Activated CD4-positive, alpha-beta T cell treated with anti-CD3 and anti-CD28 coated beads, Interleukin-2, amount 10 ng/mL, durations not matched to agents 24 days and 14 days (primary cell): ENCODE data around the gene AP1S3. TPM values are rescaled to one million over a fixed set of nuclear protein-coding genes. Genes with fewer than 3 reads are reported as not detected.

Experiments used
- DNase-seq: peaks from one replicate; pipeline ENCODE4 v3.0.0; 2022
- H3K27ac Mint-ChIP-seq: one replicate; pipeline ENCODE4 v1.8.0; 2022; ENCODE audit warnings: mild to moderate bottlenecking, mixed read lengths
- H3K27me3 Mint-ChIP-seq: one replicate; pipeline ENCODE4 v1.8.0; 2022; ENCODE audit warnings: mixed read lengths
- H3K36me3 Mint-ChIP-seq: one replicate; pipeline ENCODE4 v1.8.0; 2022; ENCODE audit warnings: low read depth, mild to moderate bottlenecking, mixed read lengths
- H3K4me1 Mint-ChIP-seq: one replicate; pipeline ENCODE4 v1.8.0; 2021; ENCODE audit warnings: mixed read lengths
- H3K4me3 Mint-ChIP-seq: one replicate; pipeline ENCODE4 v1.8.0; 2022; ENCODE audit warnings: mild to moderate bottlenecking, moderate library complexity, mixed read lengths
- H3K9me3 Mint-ChIP-seq: one replicate; pipeline ENCODE4 v1.8.0; 2021; ENCODE audit warnings: mixed read lengths
- intact Hi-C: fragments of 100-400 bp; cut with micrococcal nuclease; formaldehyde crosslinking; loops from one replicate; pipeline ENCODE4 v1.15.1; 2023
- total RNA-seq: library from RNA; stranded (reverse); gene quantifications from 2 replicates; pipeline ENCODE4 v1.2.3, GENCODE V29; 2022

The AP1S3 gene
- total RNA-seq, 1 donor from 2014 or later = 14.1 TPM

- DNase-seq = no peak
- intact Hi-C loops = no loop called here
- Mint-ChIP-seq H3K4me1 (no peaks in the 10 kb centered on the region), H3K27me3 (peaks cover 5% of the 10 kb centered on the region), H3K4me3 (no peak overlapping the region), H3K9me3 (no peaks in the 10 kb centered on the region), H3K36me3 (no peaks in the 10 kb centered on the region), H3K27ac (no peak overlapping the region)
These were observed 83.4 kb downstream of the AP1S3 start for GRCh38 chr2:223753940-223754339.

DNA sequence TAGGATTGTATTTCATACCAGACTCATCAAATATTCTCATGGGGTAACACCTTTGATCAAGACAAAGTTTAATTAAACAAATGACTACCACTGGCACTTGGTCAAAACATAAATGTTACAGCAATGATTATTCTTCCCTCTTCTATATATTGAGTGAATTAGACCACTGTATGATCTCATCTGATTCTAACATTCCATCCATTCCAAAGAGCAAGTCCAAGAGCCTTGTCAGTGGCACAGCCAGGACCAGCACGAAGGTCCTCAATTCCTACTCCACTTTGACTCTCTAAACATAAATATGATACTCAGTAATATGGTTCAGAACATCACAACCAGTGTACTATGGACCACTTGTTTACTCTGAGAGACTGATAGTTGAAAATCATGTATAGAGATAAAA lies 86.4 kb downstream of the AP1S3 start:
- intact Hi-C loops = no loop called here
- H3K36me3 Mint-ChIP-seq = no peaks in the 10 kb centered on the region
- no peak for DNase-seq
- no peaks in the 10 kb centered on the region for H3K9me3 Mint-ChIP-seq
- H3K27me3 Mint-ChIP-seq = peaks cover 12% of the 10 kb centered on the region
- no peak overlapping the region for H3K4me3 Mint-ChIP-seq
- H3K27ac Mint-ChIP-seq = no peak overlapping the region
- H3K4me1 Mint-ChIP-seq = no peaks in the 10 kb centered on the region

DNA sequence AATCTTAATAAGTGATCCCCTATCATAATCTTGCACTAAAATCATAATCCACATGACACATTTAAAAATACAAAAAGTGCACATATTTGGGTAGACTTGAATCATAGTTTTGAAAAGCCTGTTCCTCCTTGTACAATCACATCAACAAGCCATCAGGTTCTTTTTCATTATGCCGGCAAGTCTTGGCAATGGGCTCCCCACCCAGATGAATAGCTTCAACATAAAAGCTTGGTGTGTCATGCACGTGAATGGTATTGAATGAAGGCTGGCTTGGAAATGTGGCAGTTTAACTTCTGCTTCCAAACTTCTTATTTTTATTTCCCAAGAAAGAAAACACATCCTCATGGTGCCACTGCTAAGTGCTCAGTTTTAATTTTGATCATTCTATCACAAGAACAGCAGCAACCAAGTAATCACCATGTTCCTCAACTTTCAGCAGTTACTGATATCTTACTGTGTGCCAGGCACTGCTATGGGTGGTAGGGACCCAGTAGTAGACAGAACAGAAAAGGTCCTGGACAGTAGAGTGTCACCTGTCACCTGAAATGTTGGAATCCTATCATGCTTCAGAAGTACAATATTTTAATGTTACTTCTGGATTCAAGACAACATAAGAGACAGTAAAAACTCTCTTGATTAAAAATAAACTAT lies 89.9 kb downstream of the AP1S3 start:
- no peaks in the 10 kb centered on the region for H3K4me1 Mint-ChIP-seq

DNA sequence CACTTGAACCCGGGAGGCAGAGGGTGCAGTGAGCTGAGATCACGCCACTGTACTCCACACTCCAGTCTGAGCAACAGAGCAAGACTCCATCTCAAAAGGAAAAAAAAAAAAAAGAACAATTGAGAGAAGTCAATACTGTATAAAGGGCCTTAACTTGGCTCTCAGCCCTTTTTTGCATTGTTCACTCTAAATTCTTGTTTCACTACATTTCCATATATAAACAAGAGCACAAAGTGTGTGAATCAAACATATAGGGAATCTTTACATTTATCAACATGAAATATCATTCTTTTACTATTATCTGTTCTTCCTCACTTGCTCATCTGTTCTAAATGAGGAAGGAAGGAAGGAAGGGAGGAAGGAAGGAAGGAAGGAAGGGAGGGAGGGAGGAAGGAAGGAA lies 90.8 kb downstream of the AP1S3 start:
- Mint-ChIP-seq H3K27me3 (peaks cover 14% of the 10 kb centered on the region), H3K36me3 (no peaks in the 10 kb centered on the region), H3K4me1 (no peaks in the 10 kb centered on the region), H3K4me3 (no peak overlapping the region), H3K27ac (no peak overlapping the region), H3K9me3 (no peaks in the 10 kb centered on the region)
- DNase-seq = no peak
- intact Hi-C loops = no loop called here

More for the DNA sequence above, 89.9 kb downstream of the AP1S3 start:
- Mint-ChIP-seq H3K9me3 (no peaks in the 10 kb centered on the region), H3K36me3 (no peaks in the 10 kb centered on the region), H3K4me3 (no peak overlapping the region), H3K27me3 (peaks cover 14% of the 10 kb centered on the region), H3K27ac (no peak overlapping the region)
- no peak for DNase-seq
- intact Hi-C loops = no loop called here

DNA sequence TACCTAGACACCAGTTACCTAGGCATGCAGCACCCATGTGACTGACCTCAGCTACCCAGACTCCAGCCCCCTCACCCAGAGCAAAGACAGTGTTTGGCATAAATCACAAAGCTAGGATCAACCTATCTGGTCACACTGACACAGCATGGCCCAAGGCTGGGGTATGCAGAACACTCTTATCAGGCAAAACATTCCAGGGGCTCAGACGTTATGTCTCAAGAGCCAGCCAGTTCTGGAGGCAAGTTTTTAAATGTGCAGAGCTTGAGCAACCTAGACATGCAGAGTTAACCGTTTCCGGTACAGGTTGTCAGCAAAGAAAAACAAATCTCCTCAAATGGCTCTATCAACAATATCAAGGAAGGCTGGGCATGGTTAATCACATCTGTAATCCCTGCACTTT lies 92.8 kb downstream of the AP1S3 start:
- H3K27ac Mint-ChIP-seq = no peak overlapping the region
- H3K9me3 Mint-ChIP-seq = no peaks in the 10 kb centered on the region
- peaks cover 13% of the 10 kb centered on the region for H3K27me3 Mint-ChIP-seq
- no peak for DNase-seq
- H3K4me1 Mint-ChIP-seq = no peaks in the 10 kb centered on the region
- intact Hi-C loops = no loop called here
- H3K36me3 Mint-ChIP-seq = no peaks in the 10 kb centered on the region
- H3K4me3 Mint-ChIP-seq = no peak overlapping the region

GRCh38 chr2:223740679-223741078 lies 96.7 kb downstream of the AP1S3 start:
- Mint-ChIP-seq H3K27me3 (peaks cover 15% of the 10 kb centered on the region), H3K27ac (no peak overlapping the region), H3K9me3 (no peaks in the 10 kb centered on the region), H3K4me1 (no peaks in the 10 kb centered on the region), H3K36me3 (no peaks in the 10 kb centered on the region), H3K4me3 (no peak overlapping the region)
- intact Hi-C loops = no loop called here
- no peak for DNase-seq

GRCh38 chr2:223737207-223737606 lies 100.2 kb downstream of the AP1S3 start:
- no peaks in the 10 kb centered on the region for H3K9me3 Mint-ChIP-seq
- intact Hi-C loops = no loop called here
- H3K36me3 Mint-ChIP-seq = no peaks in the 10 kb centered on the region
- no peaks in the 10 kb centered on the region for H3K4me1 Mint-ChIP-seq
- peaks cover 17% of the 10 kb centered on the region for H3K27me3 Mint-ChIP-seq
- H3K27ac Mint-ChIP-seq = no peak overlapping the region
- no peak for DNase-seq
- no peak overlapping the region for H3K4me3 Mint-ChIP-seq

- H3K27me3 Mint-ChIP-seq = peaks cover 17% of the 10 kb centered on the region
These were observed 100.9 kb downstream of the AP1S3 start for GRCh38 chr2:223736488-223736887.

DNA sequence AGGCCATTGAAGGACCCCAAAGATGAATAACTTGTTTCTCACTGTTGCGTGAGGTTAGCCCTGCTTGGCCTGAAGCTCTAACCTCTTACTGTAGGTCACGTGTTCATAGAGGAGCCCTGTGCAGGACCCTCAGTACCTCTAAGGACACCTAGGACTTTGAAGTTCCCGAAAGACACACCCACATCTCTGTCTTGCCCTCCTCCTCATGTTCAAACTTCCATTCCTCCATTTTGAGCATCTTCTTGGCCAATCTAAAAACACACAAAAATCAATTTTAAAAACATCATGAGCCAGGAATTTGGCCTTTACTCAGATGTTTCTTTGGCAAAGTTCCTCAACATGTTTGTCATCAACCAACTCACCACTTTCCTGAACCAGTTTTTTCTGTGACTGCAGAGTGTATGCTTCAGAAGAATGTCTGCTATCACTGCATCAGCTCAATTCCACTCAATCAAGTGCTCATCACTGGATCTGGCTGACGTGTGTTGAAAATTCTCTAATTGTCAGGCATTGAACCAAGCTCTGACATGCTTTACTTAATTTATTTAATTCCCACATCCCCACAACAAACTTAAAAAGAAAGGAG lies 101.6 kb downstream of the AP1S3 start:
- no peak overlapping the region for H3K4me3 Mint-ChIP-seq
- intact Hi-C loops = no loop called here

More at GRCh38 chr2:223736488-223736887, 100.9 kb downstream of the AP1S3 start:
- DNase-seq = no peak
- no peaks in the 10 kb centered on the region for H3K4me1 Mint-ChIP-seq
- H3K27ac Mint-ChIP-seq = no peak overlapping the region
- H3K4me3 Mint-ChIP-seq = no peak overlapping the region
- no peaks in the 10 kb centered on the region for H3K9me3 Mint-ChIP-seq
- H3K36me3 Mint-ChIP-seq = no peaks in the 10 kb centered on the region
- intact Hi-C loops = no loop called here

GRCh38 chr2:223735035-223735640 lies 102.2 kb downstream of the AP1S3 start:
- Mint-ChIP-seq H3K27me3 (peaks cover 17% of the 10 kb centered on the region), H3K4me1 (no peaks in the 10 kb centered on the region), H3K36me3 (no peaks in the 10 kb centered on the region), H3K27ac (no peak overlapping the region), H3K4me3 (no peak overlapping the region), H3K9me3 (no peaks in the 10 kb centered on the region)
- DNase-seq = no peak
- intact Hi-C loops = no loop called here

More for the DNA sequence above, 101.6 kb downstream of the AP1S3 start:
- Mint-ChIP-seq H3K36me3 (no peaks in the 10 kb centered on the region), H3K27me3 (peaks cover 17% of the 10 kb centered on the region), H3K4me1 (no peaks in the 10 kb centered on the region), H3K27ac (no peak overlapping the region), H3K9me3 (no peaks in the 10 kb centered on the region)
- DNase-seq = no peak

GRCh38 chr2:223734346-223734745 lies 103.0 kb downstream of the AP1S3 start:
- Mint-ChIP-seq H3K4me3 (no peak overlapping the region), H3K27me3 (peaks cover 12% of the 10 kb centered on the region), H3K27ac (no peak overlapping the region), H3K9me3 (no peaks in the 10 kb centered on the region), H3K36me3 (no peaks in the 10 kb centered on the region), H3K4me1 (no peaks in the 10 kb centered on the region)
- DNase-seq = no peak
- intact Hi-C loops = no loop called here

- Mint-ChIP-seq H3K27ac (no peak overlapping the region), H3K27me3 (peaks cover 5% of the 10 kb centered on the region), H3K4me3 (no peak overlapping the region), H3K4me1 (no peaks in the 10 kb centered on the region), H3K9me3 (no peaks in the 10 kb centered on the region), H3K36me3 (no peaks in the 10 kb centered on the region)
- intact Hi-C loops = no loop called here
- DNase-seq = no peak
These were observed 105.0 kb downstream of the AP1S3 start for GRCh38 chr2:223732346-223732745.

GRCh38 chr2:223731503-223731902 lies 105.9 kb downstream of the AP1S3 start:
- H3K27me3 Mint-ChIP-seq = peaks cover 5% of the 10 kb centered on the region
- H3K27ac Mint-ChIP-seq = no peak overlapping the region
- no peak for DNase-seq
- H3K4me3 Mint-ChIP-seq = no peak overlapping the region
- H3K9me3 Mint-ChIP-seq = no peaks in the 10 kb centered on the region
- intact Hi-C loops = no loop called here
- H3K36me3 Mint-ChIP-seq = no peaks in the 10 kb centered on the region
- no peaks in the 10 kb centered on the region for H3K4me1 Mint-ChIP-seq

- H3K27ac Mint-ChIP-seq = no peak overlapping the region
- peaks cover 3% of the 10 kb centered on the region for H3K27me3 Mint-ChIP-seq
- no peaks in the 10 kb centered on the region for H3K4me1 Mint-ChIP-seq
- H3K9me3 Mint-ChIP-seq = no peaks in the 10 kb centered on the region
- intact Hi-C loops = loop anchor here (10.0 kb wide), 1 partner anchor 105 kb away; the partner anchor contains the start of gene AP1S3
- no peak for DNase-seq
- no peak overlapping the region for H3K4me3 Mint-ChIP-seq
- H3K36me3 Mint-ChIP-seq = no peaks in the 10 kb centered on the region
These were observed 107.6 kb downstream of the AP1S3 start for GRCh38 chr2:223729781-223730180.
